ENCODE data around the gene TSHZ2. TPM values are rescaled to one million over a fixed set of nuclear protein-coding genes. Genes with fewer than 3 reads are reported as not detected.

Gene TSHZ2
- total and polyA plus RNA-seq, 2 experiments from 2014 or later = 10.4 to 32.0 TPM

- H3K27ac ChIP-seq = peak overlapping the region; percentile 7
- no peaks in the 10 kb centered on the region for H3K27me3 ChIP-seq
- no peak overlapping the region for H3K4me3 ChIP-seq
- TF ChIP-seq CTCF (IDR thresholded peaks at IDR 0.05; ENCODE audit: low read depth, low read length) = no peak
- peaks cover 18% of the 10 kb centered on the region for H3K4me1 ChIP-seq (ENCODE audit: low read depth)
- H3K36me3 ChIP-seq = no peaks in the 10 kb centered on the region
- DNase-seq (ENCODE audit: low read depth in 1 of 2, low spot score in 1 of 2) = no peak
- no peaks in the 10 kb centered on the region for H3K9me3 ChIP-seq (ENCODE audit: low read depth)
Measured at GRCh38 chr20:52992632-52993031, 20.5 kb downstream of the TSHZ2 start.

- Histone ChIP-seq H3K4me3 (no peak overlapping the region), H3K9me3 (ENCODE audit: low read depth) (no peaks in the 10 kb centered on the region)
Measured at GRCh38 chr20:52993076-52993475, 20.9 kb downstream of the TSHZ2 start.

DNA sequence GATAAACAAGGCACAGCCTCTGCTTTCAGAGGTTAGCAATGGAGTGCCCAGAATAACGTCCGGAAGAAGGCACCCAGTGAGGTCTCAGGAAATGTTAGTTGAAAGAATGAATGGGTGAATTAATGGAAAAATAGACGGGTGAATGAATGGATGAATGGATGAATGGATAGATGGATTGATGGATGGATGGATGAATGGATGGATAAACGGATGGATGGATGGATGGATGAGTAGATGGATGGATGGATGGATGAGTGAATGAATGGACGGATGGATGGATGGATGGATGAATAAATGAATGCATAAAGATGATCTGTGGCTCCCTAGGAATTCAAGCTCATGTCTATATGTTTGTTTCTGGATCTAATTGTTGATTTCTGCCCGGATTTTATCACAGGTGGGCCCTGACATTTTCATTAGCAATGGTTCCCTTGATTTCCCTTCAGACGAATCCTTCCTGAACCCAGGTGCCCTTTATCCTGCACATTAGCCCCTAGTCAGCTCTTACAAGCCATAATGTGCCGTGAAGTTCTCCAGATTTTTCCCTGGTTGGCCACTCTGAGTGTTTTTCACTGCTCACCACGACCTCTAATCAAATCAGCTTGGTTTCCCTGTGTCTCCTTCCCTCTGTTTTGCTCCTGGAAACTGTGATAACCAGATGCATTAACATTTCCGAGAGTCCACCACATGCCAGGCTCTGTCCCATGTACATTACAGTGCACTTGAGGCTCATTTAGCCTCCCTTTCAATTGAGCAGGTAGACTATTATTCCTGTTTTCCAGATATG is 22.2 kb downstream of the TSHZ2 start:
- peaks cover 21% of the 10 kb centered on the region for H3K4me1 ChIP-seq (ENCODE audit: low read depth)
- TF ChIP-seq CTCF (IDR thresholded peaks at IDR 0.05; ENCODE audit: low read depth, low read length) = no peak
- DNase-seq (ENCODE audit: low read depth in 1 of 2, low spot score in 1 of 2) = no peak
- H3K9me3 ChIP-seq (ENCODE audit: low read depth) = no peaks in the 10 kb centered on the region
- no peaks in the 10 kb centered on the region for H3K36me3 ChIP-seq
- no peaks in the 10 kb centered on the region for H3K27me3 ChIP-seq
- no peak overlapping the region for H3K4me3 ChIP-seq
- no peak overlapping the region for H3K27ac ChIP-seq

More at GRCh38 chr20:52993076-52993475, 20.9 kb downstream of the TSHZ2 start:
- no peak for TF ChIP-seq CTCF (IDR thresholded peaks at IDR 0.05; ENCODE audit: low read depth, low read length)
- Histone ChIP-seq H3K27me3 (no peaks in the 10 kb centered on the region), H3K27ac (peak overlapping the region; percentile 68), H3K4me1 (ENCODE audit: low read depth) (peaks cover 18% of the 10 kb centered on the region), H3K36me3 (no peaks in the 10 kb centered on the region)
- no peak for DNase-seq (ENCODE audit: low read depth in 1 of 2, low spot score in 1 of 2)

- no peak overlapping the region for H3K27ac ChIP-seq
- peaks cover 36% of the 10 kb centered on the region for H3K4me1 ChIP-seq (ENCODE audit: low read depth)
- no peaks in the 10 kb centered on the region for H3K9me3 ChIP-seq (ENCODE audit: low read depth)
- H3K27me3 ChIP-seq = no peaks in the 10 kb centered on the region
- TF ChIP-seq CTCF (IDR thresholded peaks at IDR 0.05; ENCODE audit: low read depth, low read length) = no peak
- H3K36me3 ChIP-seq = no peaks in the 10 kb centered on the region
- H3K4me3 ChIP-seq = no peak overlapping the region
- no peak for DNase-seq (ENCODE audit: low read depth in 1 of 2, low spot score in 1 of 2)
Measured at GRCh38 chr20:52996130-52996529, 24.0 kb downstream of the TSHZ2 start.

GRCh38 chr20:52996658-52997057 is 24.5 kb downstream of the TSHZ2 start:
- Histone ChIP-seq H3K4me1 (ENCODE audit: low read depth) (peaks cover 41% of the 10 kb centered on the region), H3K27me3 (no peaks in the 10 kb centered on the region), H3K36me3 (no peaks in the 10 kb centered on the region), H3K4me3 (no peak overlapping the region), H3K27ac (no peak overlapping the region), H3K9me3 (ENCODE audit: low read depth) (no peaks in the 10 kb centered on the region)
- no peak for DNase-seq (ENCODE audit: low read depth in 1 of 2, low spot score in 1 of 2)
- TF ChIP-seq CTCF (IDR thresholded peaks at IDR 0.05; ENCODE audit: low read depth, low read length) = no peak

Measured in cardiac muscle cell (in vitro differentiated cells and primary cell).